Esophagus muscularis mucosa (tissue), 4 donors: ENCODE data around the gene HSPG2. TPM values are rescaled to one million over a fixed set of nuclear protein-coding genes. Genes with fewer than 3 reads are reported as not detected.
"Not testable (repeated sequence)": the region's sequence is repeated elsewhere in the genome, so short reads cannot be mapped to it uniquely, and the experiment has no call there.

ENCODE experiments used
- DNase-seq: peaks from one replicate; pipeline ENCODE4 v3.0.0-alpha.2; 2017; ENCODE audit errors: extremely low spot score
- H3K27ac ChIP-seq, 4 donors: fragments of 200-600 bp; sonication (generic); replicated peaks in 1 of 4; 1 replicate in 3 of 4; 2 replicates in 1 of 4; pipeline ENCODE4 v1.5.1; 2016 to 2019; ENCODE audit warnings: mild to moderate bottlenecking in 1 of 4
- H3K27me3 ChIP-seq, 4 donors: fragments of 200-600 bp; sonication (generic); one replicate each; pipeline versions ENCODE4 v1.5.1 to v1.6.0; 2016 to 2019
- H3K36me3 ChIP-seq, 4 donors: fragments of 200-600 bp; sonication (generic); one replicate each; pipeline ENCODE4 v1.5.1; 2016 to 2019
- H3K4me1 ChIP-seq, 4 donors: fragments of 200-600 bp; sonication (generic); one replicate each; pipeline ENCODE4 v1.5.1; 2016 to 2019
- H3K4me3 ChIP-seq, 4 donors: fragments of 200-600 bp; sonication (generic); 1 replicate in 2 of 4; 2 replicates in 2 of 4; pipeline ENCODE4 v1.5.1; 2016 to 2019; ENCODE audit warnings: mild to moderate bottlenecking in 4 of 4, moderate library complexity in 1 of 4
- H3K9me3 ChIP-seq, 4 donors: fragments of 200-600 bp; sonication (generic); 1 replicate in 3 of 4; 2 replicates in 1 of 4; pipeline ENCODE4 v1.5.1; 2016 to 2019
- EP300 ChIP-seq: sonication (generic); formaldehyde crosslinking; IDR thresholded peaks from one replicate; pipeline ENCODE4 v1.6.1; 2017; ENCODE audit warnings: antibody characterized with exemption
- POLR2A ChIP-seq: fragments of 450-650 bp; IDR thresholded peaks from one replicate; pipeline ENCODE4 v1.6.1; 2017; ENCODE audit warnings: antibody characterized with exemption, moderate library complexity, mild to moderate bottlenecking, low read depth
- POLR2AphosphoS5 ChIP-seq, 2 donors: sonication (generic); formaldehyde crosslinking; IDR thresholded peaks; one replicate each; pipeline ENCODE4 v1.6.1; 2017; ENCODE audit warnings: antibody characterized with exemption in 2 of 2
- WGBS: methylation state at CpG from one replicate; pipeline ENCODE4 v1.1.5; 2018; 5-methylcytosine and 5-hydroxymethylcytosine counted together
- intact Hi-C: fragments of 100-400 bp; cut with DNase I; formaldehyde crosslinking; loops from one replicate; pipeline ENCODE4 v1.15.1; 2023
- total RNA-seq, 4 donors: library from RNA; depleted of rRNA; stranded (reverse); fragments of >200 nt; gene quantifications; one replicate each; pipeline versions ENCODE4 v1.1.0 to v1.2.1, GENCODE V29; 2016
- TF ChIP-seq, protein P1 (sequence below), 3 experiments: fragments of 200-600 bp in 2 of 3; fragments of 450-650 bp in 1 of 3; sonication (generic) in 2 of 3; IDR thresholded peaks; one replicate each; pipeline ENCODE4 v1.5.1; 2017 to 2019; ENCODE audit warnings: antibody characterized with exemption in 3 of 3, mild to moderate bottlenecking in 2 of 3, moderate library complexity in 1 of 3

The HSPG2 gene
- total RNA-seq, 4 donors from 2014 or later: 414 to 1,199 (median 595) TPM

- Histone ChIP-seq H3K36me3 (no peaks in the 10 kb centered on the region), H3K9me3 (no peaks in the 10 kb centered on the region), H3K4me1 (peaks cover 59 to 66% (median 65%) of the 10 kb centered on the region in 4 donors), H3K27me3 (no peaks in the 10 kb centered on the region), H3K4me3 (no peak overlapping the region), H3K27ac (peak overlapping the region; percentile 92 to 98 (median 94))
- no peak for TF ChIP-seq POLR2A
- TF ChIP-seq, protein P1, sequence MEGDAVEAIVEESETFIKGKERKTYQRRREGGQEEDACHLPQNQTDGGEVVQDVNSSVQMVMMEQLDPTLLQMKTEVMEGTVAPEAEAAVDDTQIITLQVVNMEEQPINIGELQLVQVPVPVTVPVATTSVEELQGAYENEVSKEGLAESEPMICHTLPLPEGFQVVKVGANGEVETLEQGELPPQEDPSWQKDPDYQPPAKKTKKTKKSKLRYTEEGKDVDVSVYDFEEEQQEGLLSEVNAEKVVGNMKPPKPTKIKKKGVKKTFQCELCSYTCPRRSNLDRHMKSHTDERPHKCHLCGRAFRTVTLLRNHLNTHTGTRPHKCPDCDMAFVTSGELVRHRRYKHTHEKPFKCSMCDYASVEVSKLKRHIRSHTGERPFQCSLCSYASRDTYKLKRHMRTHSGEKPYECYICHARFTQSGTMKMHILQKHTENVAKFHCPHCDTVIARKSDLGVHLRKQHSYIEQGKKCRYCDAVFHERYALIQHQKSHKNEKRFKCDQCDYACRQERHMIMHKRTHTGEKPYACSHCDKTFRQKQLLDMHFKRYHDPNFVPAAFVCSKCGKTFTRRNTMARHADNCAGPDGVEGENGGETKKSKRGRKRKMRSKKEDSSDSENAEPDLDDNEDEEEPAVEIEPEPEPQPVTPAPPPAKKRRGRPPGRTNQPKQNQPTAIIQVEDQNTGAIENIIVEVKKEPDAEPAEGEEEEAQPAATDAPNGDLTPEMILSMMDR (IDR thresholded peaks at IDR 0.05): peak in 1 of 3 experiments; percentile 6
- intact Hi-C loops: no loop called here
- WGBS: 37% methylated on average over 3 of the region's 3 CpGs
- no peak for DNase-seq
These were observed 7.6 kb upstream of the HSPG2 start for GRCh38 chr1:21944733-21945073.

GRCh38 chr1:21942959-21943640 lies 6.0 kb upstream of the HSPG2 start:
- H3K9me3 ChIP-seq, DNase-seq, intact Hi-C loops, H3K27me3 ChIP-seq, H3K36me3 ChIP-seq: not testable (repeated sequence)
- H3K4me3 ChIP-seq: peak overlapping the region in 1 of 4 donors; percentile 20
- peaks cover 75 to 82% (median 81%) of the 10 kb centered on the region in 4 donors for H3K4me1 ChIP-seq
- peak; percentile 49 to 67 for TF ChIP-seq POLR2AphosphoS5 (IDR thresholded peaks at IDR 0.05)
- WGBS: 51% methylated on average over 19 of the region's 19 CpGs
- peak overlapping the region; percentile 92 to 98 (median 94) for H3K27ac ChIP-seq

- 65% methylated on average over 10 of the region's 10 CpGs for WGBS
- Histone ChIP-seq H3K27ac (peak overlapping the region; percentile 92 to 98 (median 94)), H3K4me1 (peaks cover 79 to 88% (median 87%) of the 10 kb centered on the region in 4 donors), H3K9me3 (no peaks in the 10 kb centered on the region), H3K27me3 (no peaks in the 10 kb centered on the region), H3K36me3 (no peaks in the 10 kb centered on the region), H3K4me3 (peak overlapping the region in 1 of 4 donors; percentile 20)
- intact Hi-C loops: no loop called here
- DNase-seq: no peak
- TF ChIP-seq POLR2AphosphoS5 (IDR thresholded peaks at IDR 0.05): no peak
- TF ChIP-seq, protein P1 (IDR thresholded peaks at IDR 0.05): no peak
- no peak for TF ChIP-seq POLR2A
- no peak for TF ChIP-seq EP300
These were observed 5.4 kb upstream of the HSPG2 start for GRCh38 chr1:21942464-21942863.

DNA sequence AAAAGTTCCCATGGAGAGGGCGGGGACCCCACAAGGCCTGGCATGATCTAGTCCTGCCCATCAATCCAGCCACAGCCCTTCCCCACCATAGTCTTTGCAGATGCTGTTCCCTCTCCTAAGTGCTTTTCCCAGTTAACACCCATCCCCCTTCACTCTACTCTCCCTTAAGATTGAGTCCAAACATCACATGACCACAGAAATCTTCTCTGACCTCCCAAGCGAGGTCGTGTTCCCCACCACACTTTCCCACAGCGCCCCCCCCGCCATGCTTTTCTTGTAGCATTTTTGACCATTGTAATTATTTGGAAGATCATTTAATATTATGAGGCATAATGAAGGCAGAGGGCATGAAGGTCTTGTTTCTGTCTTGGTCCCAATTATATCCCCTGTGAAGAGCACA lies 4.3 kb upstream of the HSPG2 start:
- H3K9me3 ChIP-seq: no peaks in the 10 kb centered on the region
- no peak for DNase-seq
- no peak overlapping the region for H3K4me3 ChIP-seq
- peak overlapping the region; percentile 92 to 98 (median 94) for H3K27ac ChIP-seq
- H3K36me3 ChIP-seq: no peaks in the 10 kb centered on the region
- no peaks in the 10 kb centered on the region for H3K27me3 ChIP-seq
- 84% methylated on average over 5 of the region's 5 CpGs for WGBS
- H3K4me1 ChIP-seq: peaks cover 78 to 82% (median 79%) of the 10 kb centered on the region in 4 donors
- TF ChIP-seq, protein P1 (IDR thresholded peaks at IDR 0.05): no peak
- TF ChIP-seq POLR2A: no peak
- TF ChIP-seq EP300: no peak
- TF ChIP-seq POLR2AphosphoS5 (IDR thresholded peaks at IDR 0.05): no peak
- intact Hi-C loops: no loop called here

DNA sequence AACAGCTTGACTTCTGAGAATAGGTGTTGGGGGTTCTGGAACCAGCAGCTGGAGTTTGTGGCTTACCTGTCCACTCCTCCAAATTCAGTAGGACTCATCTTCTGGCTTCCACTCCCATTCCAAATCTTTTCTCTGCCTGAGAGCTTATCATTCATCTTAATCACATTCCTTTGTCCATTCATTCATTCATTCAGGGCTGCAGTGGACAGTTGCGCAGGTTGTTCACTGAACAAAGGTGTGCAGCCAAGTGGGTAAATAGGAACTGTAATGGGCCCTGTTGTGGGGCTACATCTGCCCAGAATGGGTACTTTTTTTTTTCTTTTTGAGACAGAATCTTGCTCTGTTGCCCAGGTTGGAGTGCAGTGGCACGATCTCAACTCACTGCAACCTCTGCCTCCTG lies 3.4 kb upstream of the HSPG2 start:
- peak overlapping the region; percentile 92 to 98 (median 94) for H3K27ac ChIP-seq

More for the DNA sequence above, 3.4 kb upstream of the HSPG2 start:
- H3K4me3 ChIP-seq: no peak overlapping the region
- H3K9me3 ChIP-seq: no peaks in the 10 kb centered on the region
- H3K4me1 ChIP-seq: peaks cover 84 to 89% (median 85%) of the 10 kb centered on the region in 4 donors
- 97% methylated on average over 2 of the region's 2 CpGs for WGBS
- intact Hi-C loops: no loop called here
- DNase-seq: no peak
- H3K36me3 ChIP-seq: no peaks in the 10 kb centered on the region
- TF ChIP-seq POLR2A (no peak), POLR2AphosphoS5 (IDR thresholded peaks at IDR 0.05) (no peak), EP300 (no peak)
- TF ChIP-seq, protein P1 (IDR thresholded peaks at IDR 0.05): no peak
- no peaks in the 10 kb centered on the region for H3K27me3 ChIP-seq
